ENCODE results near the gene P2RY2. TPM values are rescaled to one million over a fixed set of nuclear protein-coding genes. Genes with fewer than 3 reads are reported as not detected.

Gene P2RY2
- total RNA-seq, 2 experiments from 2014 or later = not detected

- Histone ChIP-seq H3K79me2 (ENCODE audit: insufficient read depth, low read depth, low read length) (no peaks in the 10 kb centered on the region), H3K4me2 (ENCODE audit: low read length) (peak overlapping the region; percentile 36), H3K4me1 (ENCODE audit: insufficient read depth, low read length, poor library complexity, severe bottlenecking) (peaks cover 54% of the 10 kb centered on the region), H3K9me3 (ENCODE audit: low read length) (peaks cover 4% of the 10 kb centered on the region; the same call in 1 of the 2 replicates), H3K4me3 (ENCODE audit: low read depth, low read length, poor library complexity, severe bottlenecking) (no peak overlapping the region), H3K36me3 (ENCODE audit: insufficient read depth, low read length) (no peaks in the 10 kb centered on the region), H3K27ac (ENCODE audit: low read depth, low read length, poor library complexity, severe bottlenecking) (peak overlapping the region; percentile 41), H3K9me2 (ENCODE audit: insufficient read depth, low read length) (no peaks in the 10 kb centered on the region), H4K20me1 (ENCODE audit: insufficient read depth, low read length) (no peaks in the 10 kb centered on the region), H2AFZ (ENCODE audit: low read length) (peak overlapping the region; percentile 78; the same call in 1 of the 2 replicates)
- POLR2A ChIA-PET = interaction anchor here (0.9 to 7.1 kb wide), 10 partner anchors 10 to 345 kb away, joined by 3 to 136 read pairs (median 5); partner anchors contain the start of gene FCHSD2
- intact Hi-C loops (cut with micrococcal nuclease; ENCODE audit: unreplicated experiment) = loop anchor here (1.0 kb wide), 1 partner anchor 23 kb away; no protein-coding TSS in a partner anchor
- CTCF ChIA-PET (ENCODE audit: unreplicated experiment) = interaction anchor here (1.8 to 2.7 kb wide), 6 partner anchors 19 to 345 kb away, joined by 4 to 22 read pairs (median 15); partner anchors contain the start of gene FCHSD2
- no peak for DNase-seq (ENCODE audit: low spot score)
- no TSS peak for BruUV-seq (replicated peaks)
- TF ChIP-seq EZH2phosphoT487 (IDR thresholded peaks at IDR 0.05; ENCODE audit: borderline replicate concordance, low read depth, low read length) = no peak
- no peak for TF ChIP-seq CTCF (conservative IDR thresholded peaks at IDR 0.05; ENCODE audit: low read length)
These were observed 41.3 kb upstream of the P2RY2 start for GRCh38 chr11:73176874-73177155.

GRCh38 chr11:73177380-73177777 lies 40.7 kb upstream of the P2RY2 start:
- TF ChIP-seq CTCF (conservative IDR thresholded peaks at IDR 0.05; ENCODE audit: low read length) = no peak
- no peak for TF ChIP-seq EZH2phosphoT487 (IDR thresholded peaks at IDR 0.05; ENCODE audit: borderline replicate concordance, low read depth, low read length)
- H3K79me2 ChIP-seq (ENCODE audit: insufficient read depth, low read depth, low read length) = no peaks in the 10 kb centered on the region
- BruUV-seq (replicated peaks) = no TSS peak
- intact Hi-C loops (cut with micrococcal nuclease; ENCODE audit: unreplicated experiment) = no loop called here
- H3K4me3 ChIP-seq (ENCODE audit: low read depth, low read length, poor library complexity, severe bottlenecking) = no peak overlapping the region
- H3K36me3 ChIP-seq (ENCODE audit: insufficient read depth, low read length) = no peaks in the 10 kb centered on the region
- peak overlapping the region; percentile 36 for H3K4me2 ChIP-seq (ENCODE audit: low read length)
- no peak for DNase-seq (ENCODE audit: low spot score)
- H3K9me2 ChIP-seq (ENCODE audit: insufficient read depth, low read length) = no peaks in the 10 kb centered on the region
- no peaks in the 10 kb centered on the region for H4K20me1 ChIP-seq (ENCODE audit: insufficient read depth, low read length)
- ChIA-PET POLR2A (interaction anchor here (0.9 to 7.1 kb wide), 11 partner anchors 8 to 346 kb away, joined by 3 to 136 read pairs (median 5); partner anchors contain the start of gene FCHSD2), CTCF (ENCODE audit: unreplicated experiment) (interaction anchor here (0.6 to 2.7 kb wide), 15 partner anchors 9 to 384 kb away, joined by 3 to 22 read pairs (median 5); partner anchors contain the start of gene FCHSD2)
- H2AFZ ChIP-seq (ENCODE audit: low read length) = peak overlapping the region; percentile 78; the same call in 1 of the 2 replicates
- H3K9me3 ChIP-seq (ENCODE audit: low read length) = peaks cover 8% of the 10 kb centered on the region; the same call in 1 of the 2 replicates
- peaks cover 48% of the 10 kb centered on the region for H3K4me1 ChIP-seq (ENCODE audit: insufficient read depth, low read length, poor library complexity, severe bottlenecking)
- peak overlapping the region; percentile 41 for H3K27ac ChIP-seq (ENCODE audit: low read depth, low read length, poor library complexity, severe bottlenecking)

Data from OCI-LY7 (cell line).